ENCODE data around the gene EFNB1.
A peak's percentile ranks its signal among the peaks of the same experiment; 100 is the strongest.

EFNB1 gene

GRCh38 chrX:68827256-68827655 lies 1.6 kb upstream of the EFNB1 start:
- no peak for DNase-seq (ENCODE audit: extremely low read depth in 1 of 2, low read depth in 1 of 2)

GRCh38 chrX:68827848-68828624 lies 785 bp upstream of the EFNB1 start:
- DNase-seq (ENCODE audit: extremely low read depth in 1 of 2, low read depth in 1 of 2): peak; percentile 24 to 61

- DNase-seq (ENCODE audit: extremely low read depth in 1 of 2, low read depth in 1 of 2): peak in 1 of 2 donors; percentile 1
These were observed 979 bp downstream of the EFNB1 start for GRCh38 chrX:68829582-68830418.

GRCh38 chrX:68830419-68831404 lies 1.9 kb downstream of the EFNB1 start:
- no peak for DNase-seq (ENCODE audit: extremely low read depth in 1 of 2, low read depth in 1 of 2)

GRCh38 chrX:68831405-68832100 lies 2.7 kb downstream of the EFNB1 start:
- no peak for DNase-seq (ENCODE audit: extremely low read depth in 1 of 2, low read depth in 1 of 2)

- DNase-seq (ENCODE audit: extremely low read depth in 1 of 2, low read depth in 1 of 2): no peak
These were observed 3.2 kb downstream of the EFNB1 start for GRCh38 chrX:68832101-68832416.

- DNase-seq (ENCODE audit: extremely low read depth in 1 of 2, low read depth in 1 of 2): no peak
These were observed 4.0 kb downstream of the EFNB1 start for GRCh38 chrX:68832516-68833447.

- DNase-seq (ENCODE audit: extremely low read depth in 1 of 2, low read depth in 1 of 2): no peak
These were observed 4.6 kb downstream of the EFNB1 start for GRCh38 chrX:68833448-68833805.

- no peak for DNase-seq (ENCODE audit: extremely low read depth in 1 of 2, low read depth in 1 of 2)
These were observed 5.1 kb downstream of the EFNB1 start for GRCh38 chrX:68833855-68834331.

- DNase-seq (ENCODE audit: extremely low read depth in 1 of 2, low read depth in 1 of 2): no peak
These were observed 5.7 kb downstream of the EFNB1 start for GRCh38 chrX:68834371-68835103.

- no peak for DNase-seq (ENCODE audit: extremely low read depth in 1 of 2, low read depth in 1 of 2)
These were observed 6.3 kb downstream of the EFNB1 start for GRCh38 chrX:68835104-68835442.

- DNase-seq (ENCODE audit: extremely low read depth in 1 of 2, low read depth in 1 of 2): no peak
These were observed 6.6 kb downstream of the EFNB1 start for GRCh38 chrX:68835468-68835867.

- DNase-seq (ENCODE audit: extremely low read depth in 1 of 2, low read depth in 1 of 2): no peak
These were observed 8.3 kb downstream of the EFNB1 start for GRCh38 chrX:68837119-68837518.

- no peak for DNase-seq (ENCODE audit: extremely low read depth in 1 of 2, low read depth in 1 of 2)
These were observed 9.7 kb downstream of the EFNB1 start for GRCh38 chrX:68838571-68838910.

- no peak for DNase-seq (ENCODE audit: extremely low read depth in 1 of 2, low read depth in 1 of 2)
These were observed 10.9 kb downstream of the EFNB1 start for GRCh38 chrX:68839771-68840170.

GRCh38 chrX:68840256-68840655 lies 11.4 kb downstream of the EFNB1 start:
- DNase-seq (ENCODE audit: extremely low read depth in 1 of 2, low read depth in 1 of 2): no peak

- DNase-seq (ENCODE audit: extremely low read depth in 1 of 2, low read depth in 1 of 2): no peak
These were observed 12.6 kb downstream of the EFNB1 start for GRCh38 chrX:68841251-68842049.

GRCh38 chrX:68842351-68842750 lies 13.5 kb downstream of the EFNB1 start:
- no peak for DNase-seq (ENCODE audit: extremely low read depth in 1 of 2, low read depth in 1 of 2)

All from activated CD8-positive, alpha-beta memory T cell treated with anti-CD3 and anti-CD28 coated beads for 1 hour (primary cell).